ENCODE measurements around the gene HOXB3.

DNA sequence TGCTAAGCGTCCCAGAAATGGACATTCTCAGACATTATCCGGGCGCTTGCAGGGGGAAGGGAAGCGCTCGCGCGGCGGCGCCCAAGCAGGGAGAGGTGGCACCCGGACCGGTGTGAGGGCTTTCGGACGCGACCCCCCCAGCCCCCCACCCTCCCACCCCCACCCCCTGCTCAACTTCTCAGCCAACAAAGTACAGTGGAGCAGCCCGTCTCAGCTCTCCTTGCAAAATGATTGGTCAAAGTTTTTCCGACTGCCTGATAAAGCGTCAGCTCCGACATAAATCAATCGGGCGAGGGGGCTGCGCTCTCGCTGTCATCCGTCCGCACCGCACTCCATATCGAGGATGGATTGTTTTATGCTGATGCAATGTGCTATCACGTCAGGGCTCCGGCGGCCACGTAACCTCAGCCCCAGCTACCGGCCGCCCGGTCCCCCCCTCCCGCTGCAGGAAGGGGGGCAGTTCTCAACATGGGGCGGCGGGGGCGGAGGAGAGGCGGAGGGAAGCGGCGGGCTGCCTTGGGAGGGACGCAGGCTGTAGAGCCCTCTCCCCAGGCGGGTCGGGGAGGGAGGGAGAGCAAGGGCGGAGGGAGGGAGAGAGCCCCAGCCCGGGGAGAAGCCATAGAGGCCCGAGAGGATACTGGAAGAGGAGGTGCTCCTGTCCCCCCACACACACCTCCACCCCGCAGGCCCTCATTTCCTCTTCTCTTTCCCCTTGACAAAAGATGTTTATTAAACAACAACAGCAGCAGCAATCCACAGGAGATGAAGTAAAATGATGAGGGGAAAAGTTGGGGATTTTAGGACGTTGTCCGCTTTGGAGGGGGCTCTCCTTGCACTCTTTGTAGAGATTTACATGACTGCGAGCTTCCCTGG lies 36.4 kb upstream of the HOXB3 start, which contains the start of gene HOXB9:
- TF ChIP-seq CTCF (conservative IDR thresholded peaks at IDR 0.05; ENCODE audit: low read depth, low read length) = no peak
- TF ChIP-seq MAFK (IDR thresholded peaks at IDR 0.05; ENCODE audit: low read depth, low read length) = no peak
